Osteoblast (primary cell): ENCODE data around the gene ABLIM2. TPM values are rescaled to one million over a fixed set of nuclear protein-coding genes. Genes with fewer than 3 reads are reported as not detected.

Source experiments
- DNase-seq: peaks from one replicate; pipeline ENCODE4 v3.0.0; 2011; ENCODE audit warnings: low spot score, mixed read lengths; ENCODE audit not compliant: insufficient read length; ENCODE audit errors: missing footprints
- H2AFZ ChIP-seq: 2 replicates; pipeline ENCODE4 v1.6.0; 2011; ENCODE audit warnings: mild to moderate bottlenecking, low read length
- H3K27ac ChIP-seq: 2 replicates; pipeline ENCODE4 v1.5.1; 2011; ENCODE audit warnings: mild to moderate bottlenecking, low read depth, low read length, moderate library complexity
- H3K27me3 ChIP-seq: 2 replicates; pipeline ENCODE4 v1.6.0; 2012; ENCODE audit warnings: mild to moderate bottlenecking, control low read depth, inconsistent platforms, low read length, moderate library complexity; ENCODE audit not compliant: insufficient read depth
- H3K36me3 ChIP-seq: 2 replicates; pipeline ENCODE4 v1.5.1; 2011; ENCODE audit warnings: mild to moderate bottlenecking, low read length, control low read depth, moderate library complexity; ENCODE audit not compliant: insufficient read depth
- H3K4me1 ChIP-seq: 2 replicates; pipeline ENCODE4 v1.5.1; 2011; ENCODE audit warnings: mild to moderate bottlenecking, low read length, control low read depth, moderate library complexity; ENCODE audit not compliant: insufficient read depth
- H3K4me2 ChIP-seq: 2 replicates; pipeline ENCODE4 v1.6.0; 2011; ENCODE audit warnings: mild to moderate bottlenecking, low read length; ENCODE audit not compliant: insufficient read depth
- H3K4me3 ChIP-seq: fragments of 200-600 bp; sonication (generic); 3 replicates; pipeline ENCODE4 v1.5.1; 2012; ENCODE audit warnings: mild to moderate bottlenecking, low read length, inconsistent platforms; ENCODE audit not compliant: insufficient read depth
- H3K79me2 ChIP-seq: 2 replicates; pipeline ENCODE4 v1.6.0; 2012; ENCODE audit warnings: mild to moderate bottlenecking, low read length, control low read depth, inconsistent platforms; ENCODE audit not compliant: insufficient read depth
- H3K9me3 ChIP-seq: 2 replicates; pipeline ENCODE4 v1.5.1; 2011; ENCODE audit warnings: low read depth, low read length, control low read depth
- H4K20me1 ChIP-seq: 2 replicates; pipeline ENCODE4 v1.6.0; 2012; ENCODE audit warnings: mild to moderate bottlenecking, low read length, control low read depth; ENCODE audit not compliant: insufficient read depth
- CTCF ChIP-seq: IDR thresholded peaks from 2 replicates; pipeline ENCODE4 v1.5.1; 2011; ENCODE audit warnings: mild to moderate bottlenecking, low read depth, low read length, moderate library complexity; ENCODE audit errors: extremely low read depth
- total RNA-seq: library from RNA; depleted of rRNA; stranded (reverse); fragments of >200 nt; gene quantifications from 2 replicates; pipeline ENCODE4 v1.2.3, GENCODE V29; 2012

ABLIM2 gene
- total RNA-seq, 1 donor = 0.36 TPM

- Histone ChIP-seq H3K79me2 (no peaks in the 10 kb centered on the region), H4K20me1 (no peaks in the 10 kb centered on the region), H3K9me3 (no peaks in the 10 kb centered on the region), H3K27me3 (peaks cover 28% of the 10 kb centered on the region), H3K4me3 (no peak overlapping the region), H2AFZ (no peak overlapping the region), H3K4me2 (no peak overlapping the region), H3K36me3 (no peaks in the 10 kb centered on the region), H3K4me1 (no peaks in the 10 kb centered on the region), H3K27ac (no peak overlapping the region)
- TF ChIP-seq CTCF = no peak
- peak; percentile 29 for DNase-seq
These were observed 79.4 kb downstream of the ABLIM2 start for GRCh38 chr4:8079031-8079885.

GRCh38 chr4:8078610-8079015 lies 80.0 kb downstream of the ABLIM2 start:
- Histone ChIP-seq H3K4me1 (no peaks in the 10 kb centered on the region), H3K4me2 (no peak overlapping the region), H3K36me3 (no peaks in the 10 kb centered on the region), H3K79me2 (no peaks in the 10 kb centered on the region), H3K4me3 (no peak overlapping the region), H3K9me3 (no peaks in the 10 kb centered on the region), H3K27me3 (peaks cover 28% of the 10 kb centered on the region), H2AFZ (no peak overlapping the region), H4K20me1 (no peaks in the 10 kb centered on the region), H3K27ac (no peak overlapping the region)
- peak; percentile 8 for DNase-seq
- no peak for TF ChIP-seq CTCF

- Histone ChIP-seq H3K9me3 (no peaks in the 10 kb centered on the region), H3K27me3 (peaks cover 29% of the 10 kb centered on the region), H3K4me2 (no peak overlapping the region), H3K27ac (no peak overlapping the region), H3K36me3 (no peaks in the 10 kb centered on the region), H3K4me1 (no peaks in the 10 kb centered on the region), H2AFZ (no peak overlapping the region), H4K20me1 (no peaks in the 10 kb centered on the region), H3K4me3 (no peak overlapping the region), H3K79me2 (no peaks in the 10 kb centered on the region)
- no peak for DNase-seq
- no peak for TF ChIP-seq CTCF
These were observed 80.5 kb downstream of the ABLIM2 start for GRCh38 chr4:8078109-8078494.

GRCh38 chr4:8077181-8078108 lies 81.2 kb downstream of the ABLIM2 start:
- Histone ChIP-seq H3K9me3 (no peaks in the 10 kb centered on the region), H2AFZ (no peak overlapping the region), H3K27ac (no peak overlapping the region), H3K36me3 (no peaks in the 10 kb centered on the region), H3K4me2 (no peak overlapping the region), H4K20me1 (no peaks in the 10 kb centered on the region), H3K79me2 (no peaks in the 10 kb centered on the region), H3K4me1 (no peaks in the 10 kb centered on the region), H3K4me3 (no peak overlapping the region), H3K27me3 (peaks cover 31% of the 10 kb centered on the region)
- TF ChIP-seq CTCF = no peak
- no peak for DNase-seq
